T-helper 2 cell treated with Interferon-gamma antibody and Interleukin-4, amounts not matched to agents 100 ng/mL and 5 ng/mL, for 36 hours (primary cell): ENCODE measurements around the gene TMEM247. TPM values are rescaled to one million over a fixed set of nuclear protein-coding genes. Genes with fewer than 3 reads are reported as not detected.

Source experiments
- intact Hi-C: fragments of 100-400 bp; cut with micrococcal nuclease; formaldehyde crosslinking; loops from one replicate; pipeline ENCODE4 v1.15.1; 2023
- total RNA-seq: library from RNA; stranded (reverse); gene quantifications from 2 replicates; pipeline ENCODE4 v1.2.3, GENCODE V29; 2022

Gene TMEM247
- total RNA-seq = not detected in 2 replicates

- intact Hi-C loops = no loop called here
Observed at GRCh38 chr2:46479265-46479664, at the start of gene TMEM247. TSS of gene TMEM247 (plus strand) at chr2:46479565.

GRCh38 chr2:46430413-46430812 is 49.0 kb upstream of the TMEM247 start:
- intact Hi-C loops = no loop called here

GRCh38 chr2:46430992-46431391 is 48.4 kb upstream of the TMEM247 start:
- intact Hi-C loops = no loop called here

DNA sequence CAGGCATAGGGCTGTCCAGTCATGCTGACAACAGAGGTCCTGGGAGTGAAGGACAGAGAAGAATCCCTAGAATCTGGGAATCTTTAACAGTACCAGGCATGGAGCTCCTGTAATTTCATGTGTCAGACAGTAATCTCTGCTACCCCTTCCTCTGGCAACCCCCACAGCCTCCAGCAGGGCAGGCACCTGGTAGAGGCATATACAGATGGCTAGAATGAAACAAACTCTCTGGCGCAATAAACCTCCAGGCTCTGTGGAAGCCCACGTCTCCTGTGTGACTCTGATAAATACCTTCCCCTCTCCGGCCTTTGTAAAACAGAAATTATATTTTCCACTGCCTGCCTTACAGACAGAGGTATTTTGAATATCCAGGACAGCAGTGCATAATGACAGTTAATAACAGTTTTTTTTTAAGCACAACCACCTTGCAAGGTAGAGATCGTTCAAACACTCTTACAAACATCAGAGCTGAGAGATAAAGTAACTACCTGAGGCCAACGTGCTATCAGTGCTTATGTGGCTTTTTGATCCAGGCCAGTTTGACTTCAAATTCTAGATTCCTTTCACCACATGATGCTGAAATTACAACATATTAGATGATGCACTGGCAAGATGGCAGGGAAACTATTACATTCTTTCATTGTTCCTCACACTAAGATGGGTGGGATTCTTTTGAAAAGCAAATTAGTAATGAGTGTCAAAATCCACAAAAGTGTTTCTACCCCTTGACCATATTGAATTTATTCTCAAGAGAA is 47.7 kb upstream of the TMEM247 start:
- intact Hi-C loops = no loop called here

GRCh38 chr2:46434851-46435273 is 44.5 kb upstream of the TMEM247 start:
- intact Hi-C loops = loop anchor here (5.0 kb wide), 2 partner anchors 83 to 138 kb away; partner anchors contain the start of gene EPAS1

DNA sequence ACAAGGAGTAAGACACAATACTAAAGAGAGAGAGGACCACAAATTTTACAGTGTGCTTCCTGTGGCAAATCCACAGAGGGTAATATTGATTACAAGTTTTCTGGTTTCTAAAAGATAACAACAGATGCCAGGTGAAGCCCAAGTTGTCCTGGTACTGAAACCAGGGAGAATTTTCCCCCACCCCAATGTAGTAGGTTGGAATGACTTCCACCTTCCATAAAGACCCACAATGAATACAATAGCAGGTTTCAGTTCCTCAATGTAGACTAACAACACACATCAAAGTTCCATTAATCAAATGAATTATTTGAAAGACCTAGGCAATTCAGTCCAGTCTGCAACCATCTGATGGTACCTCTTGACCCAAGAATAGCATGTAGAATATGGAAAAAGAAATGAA is 44.0 kb upstream of the TMEM247 start:
- intact Hi-C loops = loop anchor here (5.0 kb wide), 2 partner anchors 83 to 138 kb away; partner anchors contain the start of gene EPAS1

GRCh38 chr2:46435796-46436360 is 43.5 kb upstream of the TMEM247 start:
- intact Hi-C loops = loop anchor here (5.0 kb wide), 2 partner anchors 84 to 139 kb away; partner anchors contain the start of gene EPAS1

- intact Hi-C loops = loop anchor here (5.0 kb wide), 2 partner anchors 84 to 139 kb away; partner anchors contain the start of gene EPAS1
Observed at GRCh38 chr2:46436800-46437199, 42.6 kb upstream of the TMEM247 start.

- intact Hi-C loops = loop anchor here (5.0 kb wide), 2 partner anchors 86 to 141 kb away; partner anchors contain the start of gene EPAS1
Observed at GRCh38 chr2:46438102-46438501, 41.3 kb upstream of the TMEM247 start.

- intact Hi-C loops = loop anchor here (1.0 to 5.0 kb wide), 3 partner anchors 13 to 141 kb away; partner anchors contain the start of gene EPAS1
Observed at GRCh38 chr2:46438794-46439193, 40.6 kb upstream of the TMEM247 start.

DNA sequence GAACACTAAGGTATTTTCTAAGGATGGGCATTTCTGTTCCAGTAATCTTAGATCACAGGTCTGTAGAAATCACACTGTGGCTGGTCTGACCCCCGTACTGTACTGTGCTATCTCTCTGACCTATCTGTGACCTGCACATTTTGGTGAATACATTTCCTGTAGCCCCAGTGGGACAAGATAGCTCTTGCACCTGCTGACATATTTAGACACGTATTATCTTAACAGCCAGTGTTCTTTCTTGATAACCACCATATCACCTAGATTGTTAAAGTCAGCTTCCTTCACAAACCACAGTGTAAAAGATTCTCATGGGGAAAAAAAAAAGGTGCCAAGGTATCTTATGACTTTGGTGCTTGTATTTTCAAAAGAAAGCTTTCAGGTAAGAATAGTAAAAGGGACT is 39.8 kb upstream of the TMEM247 start:
- intact Hi-C loops = loop anchor here (1.0 to 5.0 kb wide), 3 partner anchors 14 to 142 kb away; partner anchors contain the start of gene EPAS1

DNA sequence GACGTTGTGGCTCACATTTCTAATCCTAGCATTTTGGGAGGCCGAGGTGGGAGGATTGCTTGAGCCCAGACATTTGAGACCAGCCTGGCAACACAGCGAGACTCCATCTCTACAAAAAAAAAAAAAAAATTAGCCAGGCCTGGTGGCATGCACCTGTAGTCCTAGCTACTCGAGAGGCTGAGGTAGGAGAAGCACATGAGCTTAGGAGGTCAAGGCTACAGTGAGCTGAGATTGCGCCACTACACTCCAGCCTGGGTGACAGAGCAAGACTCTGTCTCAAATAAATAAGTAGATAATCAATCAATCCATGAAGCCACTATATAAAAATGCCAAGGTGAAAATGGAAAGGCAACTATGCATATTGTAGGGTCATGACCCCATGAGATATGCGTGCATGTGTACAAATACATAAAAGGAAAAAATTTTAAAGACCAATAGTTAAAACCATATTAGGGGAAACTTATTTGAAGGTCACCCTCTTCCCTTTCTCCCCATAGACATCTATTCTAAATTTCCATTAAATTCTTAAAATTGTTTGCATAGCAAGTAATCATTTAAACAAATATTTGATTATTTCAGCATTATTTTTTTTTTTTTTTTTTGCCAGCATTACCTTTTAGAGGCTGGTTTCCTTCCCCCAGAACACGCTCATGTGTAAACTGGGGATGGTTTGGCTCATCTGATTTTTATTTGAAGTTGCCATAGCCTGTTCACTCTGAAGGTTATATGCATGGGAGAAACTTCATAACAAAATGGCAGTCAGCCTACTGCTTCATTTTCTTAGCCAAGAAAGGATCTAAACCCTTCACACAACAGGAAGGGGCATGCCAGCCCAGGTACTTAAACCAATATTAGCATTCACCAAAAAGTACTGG is 37.3 kb upstream of the TMEM247 start:
- intact Hi-C loops = no loop called here

DNA sequence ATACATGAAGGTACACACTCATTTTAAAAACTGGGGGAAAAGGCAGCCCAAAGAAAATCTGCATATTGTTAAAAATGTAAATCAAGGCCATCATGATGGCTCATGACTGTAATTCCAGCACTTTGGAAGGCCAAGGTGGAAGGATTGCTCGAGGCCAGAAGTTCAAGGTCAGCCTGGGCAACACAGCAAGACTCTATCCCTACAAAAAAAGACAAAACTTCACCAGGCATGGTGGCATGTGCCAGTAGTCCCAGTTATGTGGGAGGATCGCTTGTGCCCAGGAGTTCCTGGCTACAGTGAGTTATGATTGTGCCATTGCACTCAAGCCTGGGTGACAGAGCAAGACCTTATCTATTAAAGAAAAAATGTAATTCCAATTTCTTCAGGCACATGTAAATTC is 34.6 kb upstream of the TMEM247 start:
- intact Hi-C loops = no loop called here

GRCh38 chr2:46445556-46445955 is 33.8 kb upstream of the TMEM247 start:
- intact Hi-C loops = no loop called here

GRCh38 chr2:46446871-46447568 is 32.3 kb upstream of the TMEM247 start:
- intact Hi-C loops = no loop called here

DNA sequence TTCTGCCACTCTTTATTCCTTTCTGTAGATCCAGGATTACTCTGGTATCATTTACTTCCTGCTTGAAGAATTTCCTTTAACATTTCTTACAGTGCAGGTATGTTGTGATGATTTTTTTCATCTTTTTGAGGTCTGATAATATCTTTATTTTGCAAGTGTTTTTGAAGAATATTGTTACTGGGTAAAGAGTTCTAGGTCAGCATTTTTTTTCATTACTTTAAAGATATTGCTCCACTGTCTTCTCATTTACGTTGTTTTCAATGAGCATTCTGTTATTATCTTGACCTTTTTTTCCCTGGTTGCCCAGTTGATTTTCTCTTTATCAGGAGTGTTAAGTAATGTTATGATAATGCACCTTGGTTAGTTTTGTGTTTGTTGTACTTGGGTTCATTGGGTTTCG is 31.7 kb upstream of the TMEM247 start:
- intact Hi-C loops = no loop called here

- intact Hi-C loops = no loop called here
Observed at GRCh38 chr2:46448111-46448510, 31.3 kb upstream of the TMEM247 start.

DNA sequence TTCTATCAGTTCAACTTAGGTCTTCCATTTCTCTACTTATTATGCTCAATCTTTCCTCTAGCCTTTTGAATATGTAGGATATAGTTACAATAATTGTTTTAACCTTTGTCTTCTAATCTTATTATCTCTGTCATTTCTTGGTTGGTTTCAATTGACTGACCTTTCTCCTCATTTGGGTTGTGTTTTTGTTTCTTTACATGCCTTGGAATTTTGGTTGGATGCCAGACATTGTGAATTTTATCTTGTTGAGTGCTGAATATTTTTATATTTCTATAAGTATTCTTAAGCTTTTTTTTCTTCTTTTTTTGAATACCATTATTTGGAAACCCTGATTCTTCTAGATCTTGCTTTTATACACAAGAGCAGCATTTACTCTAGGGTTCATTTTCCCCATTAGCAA is 30.7 kb upstream of the TMEM247 start:
- intact Hi-C loops = no loop called here

GRCh38 chr2:46449700-46450099 is 29.7 kb upstream of the TMEM247 start:
- intact Hi-C loops = no loop called here

DNA sequence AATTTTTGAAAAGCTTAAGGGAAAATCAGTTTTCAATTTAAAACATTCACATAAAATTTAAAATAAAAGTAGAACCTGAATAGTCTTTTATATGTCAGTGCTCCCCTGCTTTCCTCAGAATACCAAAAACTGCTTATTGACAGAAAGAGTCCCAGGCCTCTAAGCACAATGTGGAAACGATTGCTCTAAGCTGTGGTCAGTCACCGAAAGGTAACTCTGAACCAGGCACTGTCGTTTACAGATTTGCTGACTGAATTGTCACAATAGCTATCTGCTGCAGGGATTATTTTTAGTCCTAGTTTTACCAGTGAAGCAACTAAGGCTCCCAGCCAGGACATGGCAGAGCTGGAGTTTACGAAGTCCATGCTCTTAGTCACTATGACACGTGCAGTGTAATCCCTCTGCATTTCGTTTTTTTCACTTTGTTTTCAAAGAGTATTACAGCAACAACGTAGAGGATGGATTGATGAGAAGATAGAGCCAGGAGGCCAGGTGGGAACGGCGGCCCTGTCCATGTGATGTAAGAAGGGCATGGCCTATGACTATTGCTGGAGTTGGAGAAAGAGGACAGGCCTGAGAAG is 28.1 kb upstream of the TMEM247 start:
- intact Hi-C loops = no loop called here

DNA sequence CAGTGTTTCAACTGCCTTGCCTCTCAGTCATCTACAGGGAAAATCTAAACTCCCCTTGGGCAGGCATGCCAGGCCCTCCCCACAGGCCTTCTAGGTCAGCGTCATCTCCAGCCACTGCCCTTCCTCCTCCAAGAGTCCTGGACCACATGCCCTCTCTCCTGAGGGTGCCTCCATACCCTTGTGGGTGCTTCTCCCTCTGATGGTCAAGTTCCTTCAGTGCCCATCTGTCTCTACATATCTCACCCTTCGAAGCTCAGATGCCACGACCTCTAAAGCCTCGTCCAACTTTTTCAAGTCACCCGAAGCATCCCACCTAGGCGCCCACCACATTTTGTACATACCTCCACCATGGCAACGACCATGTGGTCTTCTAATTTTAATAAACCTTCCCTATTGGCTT is 22.6 kb upstream of the TMEM247 start:
- intact Hi-C loops = no loop called here
